Retina (tissue), 1 donor: ENCODE results near the gene AK8.
"Not testable (repeated sequence)": the region's sequence is repeated elsewhere in the genome, so short reads cannot be mapped to it uniquely, and the experiment has no call there.

Experiments used
- DNase-seq: peaks from one replicate; pipeline ENCODE4 v3.0.0-alpha.2; 2016

AK8 gene

GRCh38 chr9:132795511-132796303 is 82.4 kb downstream of the AK8 start:
- DNase-seq: no peak

GRCh38 chr9:132794730-132795380 is 83.2 kb downstream of the AK8 start:
- DNase-seq: no peak

GRCh38 chr9:132793606-132794580 is 84.2 kb downstream of the AK8 start:
- DNase-seq: no peak

- DNase-seq: no peak
These were observed 85.5 kb downstream of the AK8 start for GRCh38 chr9:132792547-132792946.

GRCh38 chr9:132791699-132792240 is 86.3 kb downstream of the AK8 start:
- no peak for DNase-seq

GRCh38 chr9:132789719-132790118 is 88.4 kb downstream of the AK8 start:
- no peak for DNase-seq

GRCh38 chr9:132788378-132788777 is 89.7 kb downstream of the AK8 start:
- DNase-seq: no peak

- DNase-seq: no peak
These were observed 90.3 kb downstream of the AK8 start for GRCh38 chr9:132787748-132788159.

GRCh38 chr9:132784286-132784830 is 93.7 kb downstream of the AK8 start:
- no peak for DNase-seq

GRCh38 chr9:132783006-132783405 is 95.1 kb downstream of the AK8 start:
- no peak for DNase-seq

- DNase-seq: no peak
These were observed 96.0 kb downstream of the AK8 start for GRCh38 chr9:132782037-132782436.

- DNase-seq: no peak
These were observed 97.7 kb downstream of the AK8 start for GRCh38 chr9:132780230-132781007.

GRCh38 chr9:132776891-132777290 is 101.2 kb downstream of the AK8 start:
- no peak for DNase-seq

- DNase-seq: no peak
These were observed 101.8 kb downstream of the AK8 start for GRCh38 chr9:132776268-132776667.

GRCh38 chr9:132775720-132776119 is 102.4 kb downstream of the AK8 start:
- DNase-seq: no peak

- DNase-seq: no peak
These were observed 103.2 kb downstream of the AK8 start for GRCh38 chr9:132774886-132775285.

- no peak for DNase-seq
These were observed 104.2 kb downstream of the AK8 start for GRCh38 chr9:132773764-132774339.

GRCh38 chr9:132773093-132773492 is 105.0 kb downstream of the AK8 start:
- DNase-seq: no peak

GRCh38 chr9:132771752-132772151 is 106.3 kb downstream of the AK8 start:
- DNase-seq: not testable (repeated sequence)

GRCh38 chr9:132770770-132771310 is 107.2 kb downstream of the AK8 start:
- DNase-seq: no peak
